22Rv1 (cell line): ENCODE data around the gene KMT2B.

ENCODE experiments used
- H3K27ac ChIP-seq: fragments of 450-650 bp; 2 replicates; pipeline ENCODE4 v1.5.1; 2017
- ZFX ChIP-seq: fragments of 450-650 bp; IDR thresholded peaks from 2 replicates; pipeline ENCODE4 v1.6.1; 2017; ENCODE audit warnings: antibody characterized with exemption, borderline replicate concordance
- TF ChIP-seq, protein P1 (sequence below): fragments of 450-650 bp; IDR thresholded peaks from 2 replicates; pipeline ENCODE4 v1.5.1; 2017; ENCODE audit warnings: mild to moderate bottlenecking

KMT2B gene

DNA sequence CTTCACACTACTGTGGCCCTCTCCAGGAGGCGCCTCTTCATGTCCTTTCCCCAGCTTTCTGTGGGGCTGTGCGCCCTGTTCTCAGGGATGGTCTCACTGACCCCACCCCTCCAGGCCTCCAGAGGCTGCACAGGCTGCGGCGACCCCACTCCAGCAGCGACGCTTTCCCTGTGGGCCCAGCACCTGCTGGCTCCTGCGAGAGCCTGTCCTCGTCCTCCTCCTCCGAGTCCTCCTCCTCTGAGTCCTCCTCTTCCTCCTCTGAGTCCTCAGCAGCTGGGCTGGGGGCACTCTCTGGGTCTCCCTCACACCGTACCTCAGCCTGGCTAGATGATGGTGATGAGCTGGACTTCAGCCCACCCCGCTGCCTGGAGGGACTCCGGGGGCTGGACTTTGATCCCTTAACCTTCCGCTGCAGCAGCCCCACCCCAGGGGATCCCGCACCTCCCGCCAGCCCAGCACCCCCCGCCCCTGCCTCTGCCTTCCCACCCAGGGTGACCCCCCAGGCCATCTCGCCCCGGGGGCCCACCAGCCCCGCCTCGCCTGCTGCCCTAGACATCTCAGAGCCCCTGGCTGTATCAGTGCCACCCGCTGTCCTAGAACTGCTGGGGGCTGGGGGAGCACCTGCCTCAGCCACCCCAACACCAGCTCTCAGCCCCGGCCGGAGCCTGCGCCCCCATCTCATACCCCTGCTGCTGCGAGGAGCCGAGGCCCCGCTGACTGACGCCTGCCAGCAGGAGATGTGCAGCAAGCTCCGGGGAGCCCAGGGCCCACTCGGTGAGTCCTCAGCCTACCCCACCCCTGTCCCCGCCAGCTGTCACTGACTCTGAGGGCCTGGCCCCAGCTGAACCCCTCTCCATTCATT lies 68.7 kb downstream of the KMT2B start:
- TF ChIP-seq, protein P1, sequence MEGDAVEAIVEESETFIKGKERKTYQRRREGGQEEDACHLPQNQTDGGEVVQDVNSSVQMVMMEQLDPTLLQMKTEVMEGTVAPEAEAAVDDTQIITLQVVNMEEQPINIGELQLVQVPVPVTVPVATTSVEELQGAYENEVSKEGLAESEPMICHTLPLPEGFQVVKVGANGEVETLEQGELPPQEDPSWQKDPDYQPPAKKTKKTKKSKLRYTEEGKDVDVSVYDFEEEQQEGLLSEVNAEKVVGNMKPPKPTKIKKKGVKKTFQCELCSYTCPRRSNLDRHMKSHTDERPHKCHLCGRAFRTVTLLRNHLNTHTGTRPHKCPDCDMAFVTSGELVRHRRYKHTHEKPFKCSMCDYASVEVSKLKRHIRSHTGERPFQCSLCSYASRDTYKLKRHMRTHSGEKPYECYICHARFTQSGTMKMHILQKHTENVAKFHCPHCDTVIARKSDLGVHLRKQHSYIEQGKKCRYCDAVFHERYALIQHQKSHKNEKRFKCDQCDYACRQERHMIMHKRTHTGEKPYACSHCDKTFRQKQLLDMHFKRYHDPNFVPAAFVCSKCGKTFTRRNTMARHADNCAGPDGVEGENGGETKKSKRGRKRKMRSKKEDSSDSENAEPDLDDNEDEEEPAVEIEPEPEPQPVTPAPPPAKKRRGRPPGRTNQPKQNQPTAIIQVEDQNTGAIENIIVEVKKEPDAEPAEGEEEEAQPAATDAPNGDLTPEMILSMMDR = no peak
- TF ChIP-seq ZFX = no peak
- H3K27ac ChIP-seq = no peak overlapping the region

DNA sequence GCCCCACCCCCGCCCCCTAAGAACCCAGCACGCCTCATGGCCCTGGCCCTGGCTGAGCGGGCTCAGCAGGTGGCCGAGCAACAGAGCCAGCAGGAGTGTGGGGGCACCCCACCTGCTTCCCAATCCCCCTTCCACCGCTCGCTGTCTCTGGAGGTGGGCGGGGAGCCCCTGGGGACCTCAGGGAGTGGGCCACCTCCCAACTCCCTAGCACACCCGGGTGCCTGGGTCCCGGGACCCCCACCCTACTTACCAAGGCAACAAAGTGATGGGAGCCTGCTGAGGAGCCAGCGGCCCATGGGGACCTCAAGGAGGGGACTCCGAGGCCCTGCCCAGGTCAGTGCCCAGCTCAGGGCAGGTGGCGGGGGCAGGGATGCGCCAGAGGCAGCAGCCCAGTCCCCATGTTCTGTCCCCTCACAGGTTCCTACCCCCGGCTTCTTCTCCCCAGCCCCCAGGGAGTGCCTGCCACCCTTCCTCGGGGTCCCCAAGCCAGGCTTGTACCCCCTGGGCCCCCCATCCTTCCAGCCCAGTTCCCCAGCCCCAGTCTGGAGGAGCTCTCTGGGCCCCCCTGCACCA lies 69.5 kb downstream of the KMT2B start:
- no peak for TF ChIP-seq ZFX
- TF ChIP-seq, protein P1 = no peak
- H3K27ac ChIP-seq = no peak overlapping the region
